ENCODE results near the gene ZDHHC13. TPM values are rescaled to one million over a fixed set of nuclear protein-coding genes. Genes with fewer than 3 reads are reported as not detected.
A peak's percentile ranks its signal among the peaks of the same experiment; 100 is the strongest.

The ZDHHC13 gene
- total RNA-seq, 1 experiment from 2014 or later = 35.5 TPM

- H3K9me2 ChIP-seq (ENCODE audit: insufficient read depth) = no peaks in the 10 kb centered on the region
- no peak overlapping the region for H3K4me3 ChIP-seq
- no peaks in the 10 kb centered on the region for H3K4me1 ChIP-seq (replicated peaks; ENCODE audit: insufficient read depth)
- POLR2A ChIA-PET (ENCODE audit: unreplicated experiment) = interaction anchor here (0.8 kb wide), 1 partner anchor 11 kb away, joined by 13 read pairs; no protein-coding TSS in a partner anchor
- TF ChIP-seq EZH2 (IDR thresholded peaks at IDR 0.05; ENCODE audit: low read depth) = no peak
- TF ChIP-seq, protein P1, sequence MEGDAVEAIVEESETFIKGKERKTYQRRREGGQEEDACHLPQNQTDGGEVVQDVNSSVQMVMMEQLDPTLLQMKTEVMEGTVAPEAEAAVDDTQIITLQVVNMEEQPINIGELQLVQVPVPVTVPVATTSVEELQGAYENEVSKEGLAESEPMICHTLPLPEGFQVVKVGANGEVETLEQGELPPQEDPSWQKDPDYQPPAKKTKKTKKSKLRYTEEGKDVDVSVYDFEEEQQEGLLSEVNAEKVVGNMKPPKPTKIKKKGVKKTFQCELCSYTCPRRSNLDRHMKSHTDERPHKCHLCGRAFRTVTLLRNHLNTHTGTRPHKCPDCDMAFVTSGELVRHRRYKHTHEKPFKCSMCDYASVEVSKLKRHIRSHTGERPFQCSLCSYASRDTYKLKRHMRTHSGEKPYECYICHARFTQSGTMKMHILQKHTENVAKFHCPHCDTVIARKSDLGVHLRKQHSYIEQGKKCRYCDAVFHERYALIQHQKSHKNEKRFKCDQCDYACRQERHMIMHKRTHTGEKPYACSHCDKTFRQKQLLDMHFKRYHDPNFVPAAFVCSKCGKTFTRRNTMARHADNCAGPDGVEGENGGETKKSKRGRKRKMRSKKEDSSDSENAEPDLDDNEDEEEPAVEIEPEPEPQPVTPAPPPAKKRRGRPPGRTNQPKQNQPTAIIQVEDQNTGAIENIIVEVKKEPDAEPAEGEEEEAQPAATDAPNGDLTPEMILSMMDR (conservative IDR thresholded peaks at IDR 0.05) = no peak
- peaks cover 23% of the 10 kb centered on the region for H3K36me3 ChIP-seq (ENCODE audit: low read depth)
- no peak overlapping the region for H3K27ac ChIP-seq
- H3K27me3 ChIP-seq (ENCODE audit: insufficient read depth, low read depth) = no peaks in the 10 kb centered on the region
- H3K79me2 ChIP-seq (ENCODE audit: low read depth) = no peaks in the 10 kb centered on the region
- no peak overlapping the region for H3K4me2 ChIP-seq
- H4K20me1 ChIP-seq (ENCODE audit: insufficient read depth) = no peaks in the 10 kb centered on the region
- DNase-seq = no peak
- intact Hi-C loops (cut with micrococcal nuclease; ENCODE audit: unreplicated experiment) = no loop called here
- BruUV-seq (replicated peaks) = TSS peak; percentile 2
- H2AFZ ChIP-seq = no peak overlapping the region
- CTCF ChIA-PET = no interaction called here
- H3K9me3 ChIP-seq (ENCODE audit: insufficient read depth, low read depth) = no peaks in the 10 kb centered on the region
- H3F3A ChIP-seq (ENCODE audit: insufficient read depth, low read depth) = no peaks in the 10 kb centered on the region
These were observed 108.2 kb downstream of the ZDHHC13 start for GRCh38 chr11:19225123-19225522.

GRCh38 chr11:19225581-19225980 lies 108.6 kb downstream of the ZDHHC13 start:
- no peak for DNase-seq
- no peak overlapping the region for H3K27ac ChIP-seq
- H3K9me2 ChIP-seq (ENCODE audit: insufficient read depth) = no peaks in the 10 kb centered on the region
- H3K9me3 ChIP-seq (ENCODE audit: insufficient read depth, low read depth) = no peaks in the 10 kb centered on the region
- no peaks in the 10 kb centered on the region for H3F3A ChIP-seq (ENCODE audit: insufficient read depth, low read depth)
- H3K4me1 ChIP-seq (replicated peaks; ENCODE audit: insufficient read depth) = no peaks in the 10 kb centered on the region
- H3K79me2 ChIP-seq (ENCODE audit: low read depth) = no peaks in the 10 kb centered on the region
- intact Hi-C loops (cut with micrococcal nuclease; ENCODE audit: unreplicated experiment) = no loop called here
- ChIA-PET POLR2A (ENCODE audit: unreplicated experiment) (no interaction called here), CTCF (no interaction called here)
- H3K4me3 ChIP-seq = no peak overlapping the region
- no peaks in the 10 kb centered on the region for H4K20me1 ChIP-seq (ENCODE audit: insufficient read depth)
- TF ChIP-seq EZH2 (IDR thresholded peaks at IDR 0.05; ENCODE audit: low read depth) = no peak
- TF ChIP-seq, protein P1 (conservative IDR thresholded peaks at IDR 0.05) = no peak
- BruUV-seq (replicated peaks) = no TSS peak
- H3K36me3 ChIP-seq (ENCODE audit: low read depth) = peaks cover 26% of the 10 kb centered on the region
- H2AFZ ChIP-seq = no peak overlapping the region
- no peaks in the 10 kb centered on the region for H3K27me3 ChIP-seq (ENCODE audit: insufficient read depth, low read depth)
- no peak overlapping the region for H3K4me2 ChIP-seq

Other genes with a start within 250 kb of the ZDHHC13 start
- gene MRGPRX1, start 177.8 kb upstream of the ZDHHC13 start, total RNA-seq (2021) = not detected in 2 replicates
- gene MRGPRX2, start 56.5 kb upstream of the ZDHHC13 start, total RNA-seq (2021) = not detected in 2 replicates
- gene CSRP3, start 84.8 kb downstream of the ZDHHC13 start, total RNA-seq (2021) = not detected in 2 replicates
- gene E2F8, start 123.8 kb downstream of the ZDHHC13 start, total RNA-seq (2021) = 22.0 and 26.7 TPM in 2 replicates

Measured in PC-9 (cell line).